Naive B cell (primary cell): ENCODE measurements around the gene IL1RAPL2. TPM values are rescaled to one million over a fixed set of nuclear protein-coding genes. Genes with fewer than 3 reads are reported as not detected.
"Not testable (repeated sequence)": the region's sequence is repeated elsewhere in the genome, so short reads cannot be mapped to it uniquely, and the experiment has no call there.

Experiments
- ATAC-seq, 2 donors: fragments of 150-1000 bp; cut with Tn5 transposase; 2 replicates each; pipeline ENCODE4 v1.10.0; 2021; ENCODE audit warnings: low read depth in 2 of 2, mild to moderate bottlenecking in 2 of 2, moderate library complexity in 2 of 2
- DNase-seq: peaks from one replicate; pipeline ENCODE4 v3.0.0; 2022
- H3K27ac Mint-ChIP-seq, 6 donors: one replicate each; pipeline ENCODE4 v1.8.0; 2020 to 2022; ENCODE audit warnings: mild to moderate bottlenecking in 6 of 6, mixed read lengths in 6 of 6, moderate library complexity in 5 of 6, inconsistent platforms in 2 of 6
- H3K27me3 Mint-ChIP-seq, 3 donors: one replicate each; pipeline ENCODE4 v1.8.0; 2021 to 2022; ENCODE audit warnings: mixed read lengths in 3 of 3, mild to moderate bottlenecking in 1 of 3
- H3K36me3 Mint-ChIP-seq, 2 donors: one replicate each; pipeline ENCODE4 v1.8.0; 2020 to 2022; ENCODE audit warnings: mixed read lengths in 2 of 2, inconsistent platforms in 1 of 2, mild to moderate bottlenecking in 1 of 2
- H3K4me1 Mint-ChIP-seq, 3 donors: one replicate each; pipeline ENCODE4 v1.8.0; 2020 to 2022; ENCODE audit warnings: mixed read lengths in 3 of 3, inconsistent platforms in 1 of 3, mild to moderate bottlenecking in 1 of 3, moderate library complexity in 1 of 3
- H3K4me3 Mint-ChIP-seq, 8 donors: one replicate each; pipeline ENCODE4 v1.8.0; 2020 to 2022; ENCODE audit warnings: mild to moderate bottlenecking in 8 of 8, mixed read lengths in 8 of 8, moderate library complexity in 8 of 8, inconsistent platforms in 2 of 8
- H3K9me3 Mint-ChIP-seq, 7 donors: one replicate each; pipeline ENCODE4 v1.8.0; 2020 to 2022; ENCODE audit warnings: mixed read lengths in 7 of 7, mild to moderate bottlenecking in 5 of 7, inconsistent platforms in 2 of 7, moderate library complexity in 1 of 7
- polyA plus RNA-seq, 6 donors: library from polyadenylated mRNA; unstranded; fragments of 300-500 nt; fragmentation: Illumina TruSeq; gene quantifications; one replicate each; pipeline ENCODE4 v1.2.3, GENCODE V29; 2021; ENCODE audit warnings: low read depth in 6 of 6

The IL1RAPL2 gene
- polyA plus RNA-seq, 6 donors from 2014 or later: not detected

GRCh38 chrX:104641176-104641575, 75.2 kb downstream of the IL1RAPL2 start:
- H3K4me3 Mint-ChIP-seq: no peak overlapping the region
- no peak overlapping the region for H3K27ac Mint-ChIP-seq
- H3K27me3 Mint-ChIP-seq: peaks cover 0 to 14% (median 10%) of the 10 kb centered on the region in 3 donors
- peaks cover 9 to 38% (median 19%) of the 10 kb centered on the region in 7 donors for H3K9me3 Mint-ChIP-seq
- no peak for DNase-seq
- peaks cover 0 to 6% of the 10 kb centered on the region in 2 donors for H3K36me3 Mint-ChIP-seq
- H3K4me1 Mint-ChIP-seq: no peaks in the 10 kb centered on the region
- no peak for ATAC-seq

GRCh38 chrX:104647084-104647483, 81.1 kb downstream of the IL1RAPL2 start:
- no peak overlapping the region for H3K4me3 Mint-ChIP-seq
- peaks cover 0 to 14% (median 10%) of the 10 kb centered on the region in 3 donors for H3K27me3 Mint-ChIP-seq
- peaks cover 0 to 6% (median 1%) of the 10 kb centered on the region in 7 donors for H3K9me3 Mint-ChIP-seq

GRCh38 chrX:104659005-104659744, 93.2 kb downstream of the IL1RAPL2 start:
- Mint-ChIP-seq H3K27ac (no peak overlapping the region), H3K4me1 (no peaks in the 10 kb centered on the region), H3K4me3 (no peak overlapping the region), H3K27me3 (peaks cover 0 to 4% (median 0%) of the 10 kb centered on the region in 3 donors), H3K9me3 (no peaks in the 10 kb centered on the region), H3K36me3 (no peaks in the 10 kb centered on the region)
- no peak for DNase-seq
- ATAC-seq: no peak

More at GRCh38 chrX:104647084-104647483, 81.1 kb downstream of the IL1RAPL2 start:
- no peak for ATAC-seq
- DNase-seq: no peak
- Mint-ChIP-seq H3K4me1 (no peaks in the 10 kb centered on the region), H3K36me3 (no peaks in the 10 kb centered on the region), H3K27ac (no peak overlapping the region)

- Mint-ChIP-seq H3K9me3 (no peaks in the 10 kb centered on the region), H3K27me3 (peaks cover 0 to 4% (median 0%) of the 10 kb centered on the region in 3 donors), H3K36me3 (no peaks in the 10 kb centered on the region), H3K4me3 (no peak overlapping the region), H3K27ac (no peak overlapping the region), H3K4me1 (no peaks in the 10 kb centered on the region)
- DNase-seq: no peak
- no peak for ATAC-seq
Measured at GRCh38 chrX:104660092-104660491, 94.1 kb downstream of the IL1RAPL2 start.

- Mint-ChIP-seq H3K27me3 (no peaks in the 10 kb centered on the region), H3K4me3 (no peak overlapping the region), H3K27ac (no peak overlapping the region), H3K4me1 (no peaks in the 10 kb centered on the region), H3K36me3 (no peaks in the 10 kb centered on the region), H3K9me3 (no peaks in the 10 kb centered on the region)
- DNase-seq (no peak), ATAC-seq (no peak)
Measured at GRCh38 chrX:104662694-104663093, 96.7 kb downstream of the IL1RAPL2 start.

- ATAC-seq: no peak
- no peak overlapping the region for H3K4me3 Mint-ChIP-seq
- no peaks in the 10 kb centered on the region for H3K36me3 Mint-ChIP-seq
- DNase-seq: no peak
- peaks cover 0 to 3% (median 0%) of the 10 kb centered on the region in 7 donors for H3K9me3 Mint-ChIP-seq
- H3K27ac Mint-ChIP-seq: no peak overlapping the region
- no peaks in the 10 kb centered on the region for H3K4me1 Mint-ChIP-seq
- no peaks in the 10 kb centered on the region for H3K27me3 Mint-ChIP-seq
Measured at GRCh38 chrX:104665691-104666090, 99.7 kb downstream of the IL1RAPL2 start.

- DNase-seq: no peak
- Mint-ChIP-seq H3K4me3 (no peak overlapping the region), H3K4me1 (no peaks in the 10 kb centered on the region), H3K27me3 (no peaks in the 10 kb centered on the region), H3K36me3 (no peaks in the 10 kb centered on the region), H3K9me3 (peaks cover 0 to 8% (median 0%) of the 10 kb centered on the region in 7 donors), H3K27ac (no peak overlapping the region)
- no peak for ATAC-seq
Measured at GRCh38 chrX:104668550-104668949, 102.6 kb downstream of the IL1RAPL2 start.

- Mint-ChIP-seq H3K4me1 (no peaks in the 10 kb centered on the region), H3K36me3 (no peaks in the 10 kb centered on the region), H3K27ac (no peak overlapping the region), H3K9me3 (peaks cover 0 to 8% (median 0%) of the 10 kb centered on the region in 7 donors), H3K27me3 (no peaks in the 10 kb centered on the region), H3K4me3 (no peak overlapping the region)
- DNase-seq (no peak), ATAC-seq (no peak)
Measured at GRCh38 chrX:104669063-104669462, 103.1 kb downstream of the IL1RAPL2 start.

- H3K27me3 Mint-ChIP-seq: no peaks in the 10 kb centered on the region
- no peak overlapping the region for H3K4me3 Mint-ChIP-seq
- DNase-seq (no peak), ATAC-seq (no peak)
- no peak overlapping the region for H3K27ac Mint-ChIP-seq
- no peaks in the 10 kb centered on the region for H3K4me1 Mint-ChIP-seq
- peaks cover 0 to 8% (median 0%) of the 10 kb centered on the region in 7 donors for H3K9me3 Mint-ChIP-seq
- H3K36me3 Mint-ChIP-seq: no peaks in the 10 kb centered on the region
Measured at GRCh38 chrX:104670051-104670450, 104.1 kb downstream of the IL1RAPL2 start.

- not testable (repeated sequence) for H3K4me3 Mint-ChIP-seq, DNase-seq, H3K36me3 Mint-ChIP-seq, H3K4me1 Mint-ChIP-seq, H3K9me3 Mint-ChIP-seq, H3K27ac Mint-ChIP-seq, ATAC-seq, H3K27me3 Mint-ChIP-seq
Measured at GRCh38 chrX:104677517-104677916, 111.5 kb downstream of the IL1RAPL2 start.

GRCh38 chrX:104679175-104679574, 113.2 kb downstream of the IL1RAPL2 start:
- ATAC-seq (no peak), DNase-seq (no peak)
- H3K9me3 Mint-ChIP-seq: peaks cover 0 to 3% (median 0%) of the 10 kb centered on the region in 7 donors
- no peak overlapping the region for H3K4me3 Mint-ChIP-seq
- H3K27me3 Mint-ChIP-seq: no peaks in the 10 kb centered on the region
- H3K4me1 Mint-ChIP-seq: no peaks in the 10 kb centered on the region
- H3K36me3 Mint-ChIP-seq: no peaks in the 10 kb centered on the region
- no peak overlapping the region for H3K27ac Mint-ChIP-seq

GRCh38 chrX:104681214-104681613, 115.2 kb downstream of the IL1RAPL2 start:
- DNase-seq: no peak
- no peaks in the 10 kb centered on the region for H3K36me3 Mint-ChIP-seq
- ATAC-seq: no peak
- H3K9me3 Mint-ChIP-seq: peaks cover 0 to 6% (median 0%) of the 10 kb centered on the region in 7 donors
- no peak overlapping the region for H3K4me3 Mint-ChIP-seq
- no peaks in the 10 kb centered on the region for H3K4me1 Mint-ChIP-seq
- H3K27ac Mint-ChIP-seq: no peak overlapping the region
- peaks cover 0 to 4% (median 0%) of the 10 kb centered on the region in 3 donors for H3K27me3 Mint-ChIP-seq

GRCh38 chrX:104684077-104684476, 118.1 kb downstream of the IL1RAPL2 start:
- H3K4me3 Mint-ChIP-seq: no peak overlapping the region
- no peaks in the 10 kb centered on the region for H3K36me3 Mint-ChIP-seq

GRCh38 chrX:104695593-104695992, 129.6 kb downstream of the IL1RAPL2 start:
- Mint-ChIP-seq H3K27ac (no peak overlapping the region), H3K4me3 (peak overlapping the region in 1 of 8 donors; percentile 45), H3K9me3 (peaks cover 0 to 8% (median 1%) of the 10 kb centered on the region in 7 donors), H3K27me3 (peaks cover 3 to 6% (median 5%) of the 10 kb centered on the region in 3 donors), H3K36me3 (no peaks in the 10 kb centered on the region), H3K4me1 (peaks cover 12 to 24% (median 12%) of the 10 kb centered on the region in 3 donors)
- no peak for ATAC-seq
- no peak for DNase-seq

More at GRCh38 chrX:104684077-104684476, 118.1 kb downstream of the IL1RAPL2 start:
- Mint-ChIP-seq H3K9me3 (peaks cover 0 to 3% (median 0%) of the 10 kb centered on the region in 7 donors), H3K4me1 (no peaks in the 10 kb centered on the region), H3K27me3 (peaks cover 0 to 4% (median 0%) of the 10 kb centered on the region in 3 donors), H3K27ac (no peak overlapping the region)
- ATAC-seq: no peak
- DNase-seq: no peak
